ENCODE measurements around the gene ANKRD44. TPM values are rescaled to one million over a fixed set of nuclear protein-coding genes. Genes with fewer than 3 reads are reported as not detected.
"Not testable (repeated sequence)": the region's sequence is repeated elsewhere in the genome, so short reads cannot be mapped to it uniquely, and the experiment has no call there.

ANKRD44 gene
- 8.7 and 16.2 TPM in 2 replicates for total RNA-seq (2014; rRNA removed; shearing (Covaris generic))

DNA sequence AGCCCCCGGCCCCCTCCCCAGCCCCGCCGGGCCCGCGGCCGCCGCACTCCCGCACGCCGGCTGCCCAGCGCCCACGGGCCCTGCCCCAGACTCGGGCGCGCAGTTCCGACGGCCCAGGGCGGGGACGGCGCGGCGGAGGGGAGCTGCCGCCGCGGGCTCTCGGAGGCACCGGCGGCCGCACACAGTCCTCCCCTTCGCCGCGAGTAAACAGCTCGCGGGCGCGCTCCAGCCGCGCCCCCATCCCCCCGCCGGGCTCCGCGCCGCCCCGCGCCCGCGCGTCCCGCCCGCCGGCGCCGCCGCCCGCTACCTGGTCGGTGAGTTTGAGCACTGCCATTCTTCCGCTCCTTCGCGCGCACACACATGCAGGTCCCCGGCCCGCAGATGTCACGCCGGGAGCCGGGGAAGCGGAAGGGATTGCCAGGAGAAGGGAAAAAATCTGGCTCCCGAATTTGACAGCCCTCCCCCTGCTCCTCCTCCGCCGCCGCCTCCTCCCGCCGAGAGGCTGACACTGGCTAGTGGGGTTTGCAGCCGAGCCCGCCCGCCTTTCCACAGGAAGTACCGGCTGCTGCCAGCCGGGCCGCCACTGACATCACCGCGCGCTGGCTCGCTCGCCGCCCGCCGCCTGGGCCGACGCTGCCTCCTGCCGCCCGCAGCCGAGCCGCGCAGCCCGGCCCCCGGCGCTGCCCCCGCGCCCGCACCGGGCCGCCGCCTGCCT lies at the start of gene ANKRD44:
Gene ANKRD44, minus strand, starts transcription at position 510 of the 715 bp plus-strand sequence. Its CDS starts 176 bp downstream, at position 334.
- peak; percentile 75 for DNase-seq (ENCODE audit: low spot score)

DNA sequence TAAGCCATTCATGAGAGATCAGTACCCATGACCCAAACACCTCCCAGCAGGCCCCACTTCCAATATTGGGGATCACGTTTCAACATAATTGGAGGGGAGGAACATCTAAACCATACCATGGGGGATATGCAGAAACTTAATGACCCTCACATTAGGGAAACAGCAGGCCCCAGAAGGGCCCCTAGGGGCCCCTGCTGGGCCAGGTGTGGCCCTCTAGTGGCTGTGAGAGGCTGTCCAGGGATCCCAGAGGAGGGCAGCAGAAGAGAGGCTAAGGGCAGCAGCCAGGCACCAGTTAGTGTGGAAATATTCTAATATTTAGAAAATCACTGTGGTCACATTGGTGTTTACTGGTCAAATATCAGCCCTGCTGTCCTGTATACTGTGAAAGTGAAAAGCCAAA lies 49.3 kb upstream of the ANKRD44 start:
- DNase-seq (ENCODE audit: low spot score), result no peak

DNA sequence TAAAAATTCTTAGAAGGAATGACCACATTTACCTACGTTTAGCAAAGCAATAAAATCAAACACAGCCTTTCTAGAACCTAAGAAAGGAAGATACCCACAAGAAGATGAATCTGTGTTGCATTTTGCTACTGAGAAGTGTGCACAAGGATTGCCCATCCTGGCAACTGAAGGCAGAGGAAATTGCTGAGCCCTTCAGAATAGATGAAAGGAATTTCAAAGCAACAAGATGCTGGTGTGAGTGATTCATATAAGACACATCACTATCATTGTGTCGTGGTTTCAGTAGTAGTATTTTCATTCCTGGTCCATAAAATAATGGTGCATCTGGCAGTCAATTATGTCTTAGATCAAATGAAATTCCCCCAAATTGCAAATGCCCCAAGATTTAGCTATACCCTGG lies 48.4 kb upstream of the ANKRD44 start:
- no peak for DNase-seq (ENCODE audit: low spot score)

DNA sequence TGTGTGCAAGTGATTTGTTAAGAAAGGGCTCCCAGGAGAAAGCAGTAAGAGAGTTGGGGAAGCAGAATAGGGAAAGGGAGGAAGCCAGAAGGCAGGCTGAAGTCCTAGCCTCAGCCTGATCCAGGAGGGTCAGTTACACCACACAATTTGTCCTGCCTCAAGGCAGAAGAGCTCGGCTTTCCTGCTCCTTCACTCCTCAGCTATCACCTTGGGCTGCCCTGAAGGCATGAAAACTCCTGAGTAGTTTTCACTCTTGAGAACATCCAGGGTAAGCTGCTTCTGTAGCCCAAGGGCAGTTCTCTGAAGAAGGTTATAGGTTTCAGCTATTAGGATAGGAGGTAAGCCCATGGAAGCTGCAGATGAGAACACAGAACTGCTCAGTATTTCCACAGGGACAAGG lies 47.4 kb upstream of the ANKRD44 start:
- no peak for DNase-seq (ENCODE audit: low spot score)

DNA sequence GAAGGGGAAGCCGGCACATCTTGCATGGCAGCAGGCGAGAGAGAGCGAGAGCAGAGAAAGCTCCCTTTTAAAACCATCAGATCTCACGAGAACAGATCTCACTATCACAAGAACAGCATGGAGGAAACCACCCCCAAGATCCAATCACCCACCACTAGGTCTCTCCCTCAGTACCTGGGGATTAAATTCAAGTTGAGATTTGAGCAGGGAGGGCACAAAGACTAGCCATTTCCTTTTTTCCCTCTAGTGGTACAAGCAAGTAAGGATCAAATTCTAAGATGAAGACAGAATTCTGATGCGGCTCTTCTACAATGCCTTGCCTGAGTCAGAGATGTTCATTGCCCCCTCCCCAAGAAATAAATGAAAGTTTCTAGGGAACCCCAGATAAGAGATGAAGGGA lies 45.6 kb upstream of the ANKRD44 start:
- peak; percentile 22 for DNase-seq (ENCODE audit: low spot score)

DNA sequence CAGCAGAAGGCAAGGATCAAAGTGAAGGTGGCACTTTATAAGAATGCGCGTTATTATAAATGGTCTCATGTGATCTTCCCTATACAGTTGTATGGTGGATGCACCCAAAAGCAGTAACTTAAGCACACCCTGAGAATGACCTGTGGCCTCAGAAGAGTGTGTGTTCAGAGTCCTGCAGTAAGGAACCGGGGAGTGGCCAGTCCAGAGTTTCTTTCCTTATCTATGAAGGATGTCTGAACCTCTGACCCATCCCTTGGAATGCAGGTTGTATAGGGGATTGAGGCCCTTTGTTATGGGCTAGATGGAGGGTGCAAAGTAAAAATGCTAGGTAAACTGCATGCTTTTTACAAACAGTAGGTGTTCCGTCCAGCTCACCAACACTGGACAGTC lies 43.6 kb upstream of the ANKRD44 start:
- no peak for DNase-seq (ENCODE audit: low spot score)

DNA sequence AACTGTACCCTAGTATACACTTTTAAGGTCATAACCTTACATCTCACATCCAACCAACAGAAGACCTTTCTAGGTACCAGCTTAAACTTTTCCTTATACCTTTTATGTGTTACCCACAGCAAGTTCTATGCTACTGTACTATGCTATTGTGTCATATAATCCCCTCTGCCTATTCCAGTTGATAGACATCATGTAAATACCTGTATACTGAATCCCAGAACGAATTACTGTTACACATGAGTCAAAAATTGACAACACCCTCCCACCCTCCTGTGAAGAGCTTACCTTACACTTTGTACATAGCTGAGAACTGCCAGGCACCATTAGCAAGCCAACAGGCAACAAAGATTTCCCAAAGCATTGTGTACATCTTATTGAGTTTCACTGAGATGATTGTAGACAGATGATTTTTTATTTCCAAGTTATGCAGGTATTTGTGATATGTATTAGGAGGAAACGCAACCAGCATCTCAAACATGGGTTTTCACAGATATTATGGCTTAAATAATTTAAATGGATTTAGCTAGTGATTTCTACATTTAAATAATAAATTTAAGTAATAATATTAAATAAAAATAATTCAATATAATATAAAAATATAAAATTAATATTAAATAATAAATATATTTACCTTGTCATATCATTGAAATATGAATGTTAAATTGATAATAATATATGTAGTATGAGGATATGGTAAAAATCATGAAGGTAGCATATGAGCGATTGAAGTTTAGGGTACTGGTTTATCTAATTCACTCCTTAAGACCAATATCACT lies 43.0 kb upstream of the ANKRD44 start:
- no peak for DNase-seq (ENCODE audit: low spot score)

DNA sequence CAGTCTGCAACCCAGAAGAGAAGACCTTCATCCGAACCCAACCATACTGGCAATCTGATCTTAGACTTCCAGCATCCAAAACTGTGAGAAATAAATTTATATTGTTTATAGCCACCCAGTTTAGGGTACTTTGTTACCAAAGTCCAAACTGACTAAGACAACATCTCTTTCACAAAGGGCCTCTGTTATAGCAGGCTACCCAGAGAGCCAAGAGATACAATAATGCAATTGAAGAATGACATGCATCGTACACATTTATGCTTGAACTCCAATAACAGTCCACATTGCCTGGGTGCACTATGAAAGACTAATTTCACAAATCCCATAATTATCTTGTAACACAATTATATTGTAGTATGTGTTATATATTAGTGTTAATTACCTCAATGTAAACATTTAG lies 39.1 kb upstream of the ANKRD44 start:
- no peak for DNase-seq (ENCODE audit: low spot score)

DNA sequence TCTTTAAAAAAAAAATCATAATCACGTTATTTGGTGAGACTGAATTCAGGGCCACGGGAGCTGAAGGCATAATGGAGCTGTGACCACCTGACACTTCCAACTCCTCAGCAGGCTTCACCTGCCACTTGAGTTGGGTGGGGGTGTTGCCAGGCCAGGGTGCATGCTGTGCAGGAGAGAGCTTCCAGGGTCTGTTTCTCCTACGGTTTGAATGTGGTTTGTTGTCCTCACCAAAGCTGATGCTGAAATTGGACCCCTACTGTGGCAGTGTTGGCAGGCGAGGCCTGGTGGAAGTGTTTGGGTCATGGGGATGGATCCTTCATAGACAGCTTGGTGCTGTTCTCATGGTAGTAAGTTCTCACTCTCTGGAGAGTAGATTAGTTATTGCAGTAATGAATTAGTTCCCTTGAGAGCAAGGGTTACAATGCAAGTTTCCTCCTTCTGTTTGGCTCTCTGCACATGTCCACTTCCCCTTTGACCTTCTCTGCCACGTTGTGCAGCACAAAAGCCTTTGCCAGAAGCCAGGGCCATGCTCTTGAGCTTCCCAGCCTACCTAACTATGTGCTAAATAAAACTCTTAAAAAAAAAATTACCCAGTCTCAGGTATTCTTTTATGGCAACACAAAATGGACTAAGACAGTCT lies 38.3 kb upstream of the ANKRD44 start:
- DNase-seq (ENCODE audit: low spot score), result no peak

DNA sequence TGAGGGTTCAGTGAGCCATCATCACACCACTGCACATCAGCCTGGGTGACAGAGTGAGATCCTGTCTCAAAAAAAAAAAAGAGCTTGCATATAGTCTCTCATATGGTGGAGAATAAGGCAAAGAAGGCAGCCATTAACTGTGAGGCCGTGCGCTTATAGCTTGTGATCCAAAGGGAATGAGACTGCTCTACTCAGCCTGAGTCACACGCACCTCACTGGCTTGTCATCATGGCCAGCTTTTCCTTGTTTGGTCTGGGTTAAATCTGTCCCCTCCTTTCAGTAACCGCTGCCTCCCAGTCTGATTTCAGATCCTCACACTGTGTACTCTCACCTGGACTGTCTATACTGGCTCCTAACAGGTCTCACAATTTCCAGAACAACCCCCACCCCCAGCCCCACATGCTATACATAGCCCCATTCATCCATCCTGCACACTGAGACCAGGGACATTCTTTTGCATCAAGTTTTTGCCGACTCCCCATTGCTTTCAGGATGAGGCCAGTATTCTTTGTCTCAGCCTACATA lies 35.3 kb upstream of the ANKRD44 start:
- peak; percentile 33 for DNase-seq (ENCODE audit: low spot score)

DNA sequence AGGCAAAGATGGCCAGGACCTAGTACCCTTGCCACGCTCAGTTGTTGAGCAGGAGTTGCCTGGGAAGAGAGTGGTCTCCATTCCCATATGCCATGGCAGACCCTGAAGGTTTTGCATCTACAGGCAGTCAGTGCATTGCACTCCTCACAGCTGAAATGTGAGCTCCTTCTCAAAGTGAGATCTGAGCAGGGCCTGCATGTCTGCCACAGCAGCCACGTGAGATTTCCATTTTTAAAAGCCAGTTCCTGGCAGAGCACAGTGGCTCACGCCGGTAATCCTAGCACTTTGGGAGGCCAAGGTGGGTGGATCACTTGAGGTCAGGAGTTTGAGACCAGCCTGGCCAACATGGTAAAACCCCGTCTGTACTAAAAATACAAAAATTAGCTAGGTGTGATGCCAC lies 33.4 kb upstream of the ANKRD44 start:
- DNase-seq (ENCODE audit: low spot score), result not testable (repeated sequence)

DNA sequence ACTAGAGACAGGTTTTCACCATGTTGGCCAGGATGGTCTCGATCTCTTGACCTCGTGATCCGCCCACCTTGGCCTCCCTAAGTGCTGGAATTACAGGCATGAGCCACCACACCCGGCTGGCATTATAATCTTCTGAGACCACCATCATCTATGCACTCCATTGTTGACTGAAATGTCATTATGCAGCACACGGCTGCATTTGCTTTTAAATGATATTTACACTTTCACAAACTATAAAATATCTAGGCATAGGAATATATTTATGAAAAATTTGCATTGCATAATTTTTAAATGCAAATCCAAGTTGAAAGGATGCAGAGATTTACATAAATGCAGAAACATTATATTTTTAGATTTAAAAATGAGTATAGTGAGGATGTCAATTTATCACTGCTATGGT lies 30.0 kb upstream of the ANKRD44 start:
- no peak for DNase-seq (ENCODE audit: low spot score)

DNA sequence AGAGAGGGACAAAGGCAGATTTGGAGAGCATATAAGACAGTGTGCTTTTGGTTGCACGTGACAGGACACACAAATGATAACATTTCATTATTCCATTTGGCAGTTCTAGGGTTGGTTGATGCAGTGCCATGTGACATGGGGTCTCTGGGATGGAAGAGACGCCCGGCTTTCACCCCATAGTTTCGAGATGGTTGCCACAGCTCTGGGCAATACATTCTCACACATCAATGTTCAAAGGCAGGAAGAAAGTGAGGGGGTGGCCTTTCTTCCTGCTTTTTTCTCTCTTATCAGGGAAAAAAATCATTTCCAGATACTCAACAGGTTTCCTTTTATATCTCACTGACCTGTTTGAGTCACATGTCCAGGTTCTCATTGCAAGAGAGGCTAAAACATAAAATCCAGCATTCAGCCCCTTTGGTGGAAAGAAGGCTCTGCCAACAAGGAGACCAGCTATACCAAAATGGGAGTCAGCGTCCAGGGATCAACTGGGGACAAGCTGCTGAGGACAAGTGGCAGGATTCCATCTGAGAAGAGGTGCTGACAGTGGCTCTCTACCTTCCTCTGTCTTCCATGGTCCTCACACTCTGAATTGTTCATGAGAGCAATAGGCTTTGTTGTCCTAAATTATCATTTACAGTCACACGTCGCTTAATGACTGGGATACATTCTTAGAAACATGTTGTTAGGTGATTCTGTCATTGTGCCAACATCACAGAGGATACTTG lies 29.1 kb upstream of the ANKRD44 start:
- DNase-seq (ENCODE audit: low spot score), result no peak

DNA sequence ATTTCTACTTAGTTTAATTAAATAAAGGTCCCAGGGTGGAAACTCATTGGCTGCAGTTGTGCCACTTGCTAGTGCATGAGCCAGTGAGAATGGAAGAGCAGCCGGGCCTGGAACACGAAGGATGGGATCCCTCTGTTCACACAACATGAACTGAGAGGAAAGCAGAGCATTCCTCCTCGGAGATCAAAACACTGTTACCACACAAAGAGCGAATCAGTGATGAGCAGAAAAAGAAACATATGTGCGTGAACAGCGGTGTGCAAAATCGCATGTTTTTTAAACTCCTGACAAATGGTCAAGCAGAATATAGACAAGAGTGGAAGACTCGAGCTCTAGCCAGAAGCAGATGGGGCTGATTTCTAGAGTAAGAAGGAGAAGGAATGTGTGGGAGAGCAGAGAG lies 28.4 kb upstream of the ANKRD44 start:
- DNase-seq (ENCODE audit: low spot score), result no peak

DNA sequence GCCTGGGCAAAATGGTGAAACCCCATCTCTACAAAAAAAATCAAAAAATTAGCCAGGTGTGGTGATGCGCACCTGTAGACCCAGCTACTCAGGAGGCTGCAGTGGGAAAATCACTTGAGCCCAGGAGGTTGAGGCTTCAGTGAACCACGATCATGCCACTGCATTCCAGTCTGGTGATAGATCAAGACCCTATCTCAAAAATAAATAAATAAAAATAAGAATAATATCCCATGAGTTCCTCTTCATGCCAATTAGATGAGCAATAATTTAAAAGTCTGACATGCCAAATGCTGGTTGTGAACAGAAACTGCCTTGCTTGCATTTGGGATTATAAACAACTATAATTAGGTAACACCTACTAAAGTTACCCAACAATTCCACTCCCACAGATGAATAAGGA lies 22.1 kb upstream of the ANKRD44 start:
- no peak for DNase-seq (ENCODE audit: low spot score)

DNA sequence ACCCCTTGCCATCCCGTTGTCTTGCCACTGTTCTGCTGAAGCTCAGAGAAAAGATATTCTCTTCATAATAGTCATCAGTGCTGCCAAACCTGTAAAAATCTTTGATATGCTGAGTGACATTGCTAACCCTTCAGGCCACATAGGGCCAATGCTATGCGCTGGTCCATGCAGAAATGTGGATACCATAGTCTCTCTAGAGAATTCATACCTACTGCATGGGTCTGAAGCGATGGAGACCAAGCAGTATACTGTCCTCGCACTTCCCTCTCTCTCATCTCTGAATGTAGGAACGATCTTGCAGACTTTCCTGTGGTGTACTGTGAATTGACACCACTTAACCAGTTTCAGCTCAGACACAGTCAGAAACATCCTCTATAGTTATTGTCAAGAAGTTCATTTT lies 17.9 kb upstream of the ANKRD44 start:
- no peak for DNase-seq (ENCODE audit: low spot score)

DNA sequence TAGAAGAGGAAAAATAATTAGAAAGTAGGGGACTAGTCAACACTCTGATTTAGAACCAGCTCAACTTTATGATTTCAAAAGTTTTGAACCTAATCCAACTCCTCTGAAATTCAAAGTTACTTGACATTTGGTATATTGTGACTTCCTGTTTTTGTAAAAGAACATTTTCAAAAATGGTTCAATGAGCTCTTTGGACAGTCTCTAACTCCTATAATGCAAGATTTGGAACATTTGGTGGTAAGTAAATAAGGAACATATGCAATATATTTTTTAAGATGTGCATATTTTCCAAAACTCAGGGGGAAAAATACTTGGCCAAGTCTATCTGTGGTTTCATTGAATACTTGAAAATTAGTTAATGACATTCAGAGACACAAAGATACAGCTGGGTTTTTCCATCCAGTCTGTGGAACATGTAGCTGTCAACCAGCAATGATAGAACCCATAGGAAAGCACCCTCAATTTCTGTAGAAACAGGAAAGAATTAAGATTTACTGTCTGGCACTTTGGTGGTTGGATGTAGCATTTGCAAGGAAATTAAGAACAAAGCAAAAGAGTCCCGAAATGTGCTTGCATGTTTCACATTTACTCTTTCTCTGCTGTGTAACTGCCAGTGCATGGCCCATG lies 17.0 kb upstream of the ANKRD44 start:
- no peak for DNase-seq (ENCODE audit: low spot score)

DNA sequence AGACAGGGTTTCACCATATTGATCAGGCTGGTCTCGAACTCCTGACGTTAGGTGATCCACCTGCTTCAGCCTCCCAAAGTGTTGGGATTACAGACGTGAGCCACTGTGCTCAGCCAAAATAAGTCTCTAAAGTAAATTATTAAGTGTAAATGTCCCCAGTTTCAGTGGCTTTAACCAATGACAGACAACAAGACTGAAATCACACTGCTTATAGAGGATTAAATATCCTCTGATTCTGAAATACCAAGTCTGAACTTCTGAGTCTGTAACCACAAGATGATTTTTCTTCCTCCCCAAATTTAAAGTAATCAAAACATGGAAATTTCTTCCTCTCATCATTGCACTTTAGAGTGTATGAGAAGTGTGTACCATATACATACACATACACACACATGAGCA lies 16.5 kb upstream of the ANKRD44 start:
- DNase-seq (ENCODE audit: low spot score), result no peak

DNA sequence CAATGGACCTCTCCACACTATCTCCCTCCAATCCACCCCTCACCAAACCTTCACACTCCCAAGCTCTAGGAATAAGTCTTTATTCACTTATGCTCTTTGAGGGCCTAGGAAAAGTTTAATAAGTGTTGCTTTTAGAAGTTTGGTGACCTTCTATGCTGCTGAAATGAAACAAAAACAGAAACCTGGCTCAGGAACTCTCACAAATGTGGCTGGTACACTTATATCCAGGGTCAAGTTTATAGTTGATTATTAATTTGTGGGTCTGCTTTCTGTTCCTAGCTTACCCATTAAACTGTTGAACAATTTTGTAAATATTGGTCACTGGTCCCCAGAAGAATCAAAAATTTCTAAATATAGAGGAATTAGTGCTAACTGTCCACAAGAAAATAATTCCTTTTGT lies 14.2 kb upstream of the ANKRD44 start:
- no peak for DNase-seq (ENCODE audit: low spot score)

DNA sequence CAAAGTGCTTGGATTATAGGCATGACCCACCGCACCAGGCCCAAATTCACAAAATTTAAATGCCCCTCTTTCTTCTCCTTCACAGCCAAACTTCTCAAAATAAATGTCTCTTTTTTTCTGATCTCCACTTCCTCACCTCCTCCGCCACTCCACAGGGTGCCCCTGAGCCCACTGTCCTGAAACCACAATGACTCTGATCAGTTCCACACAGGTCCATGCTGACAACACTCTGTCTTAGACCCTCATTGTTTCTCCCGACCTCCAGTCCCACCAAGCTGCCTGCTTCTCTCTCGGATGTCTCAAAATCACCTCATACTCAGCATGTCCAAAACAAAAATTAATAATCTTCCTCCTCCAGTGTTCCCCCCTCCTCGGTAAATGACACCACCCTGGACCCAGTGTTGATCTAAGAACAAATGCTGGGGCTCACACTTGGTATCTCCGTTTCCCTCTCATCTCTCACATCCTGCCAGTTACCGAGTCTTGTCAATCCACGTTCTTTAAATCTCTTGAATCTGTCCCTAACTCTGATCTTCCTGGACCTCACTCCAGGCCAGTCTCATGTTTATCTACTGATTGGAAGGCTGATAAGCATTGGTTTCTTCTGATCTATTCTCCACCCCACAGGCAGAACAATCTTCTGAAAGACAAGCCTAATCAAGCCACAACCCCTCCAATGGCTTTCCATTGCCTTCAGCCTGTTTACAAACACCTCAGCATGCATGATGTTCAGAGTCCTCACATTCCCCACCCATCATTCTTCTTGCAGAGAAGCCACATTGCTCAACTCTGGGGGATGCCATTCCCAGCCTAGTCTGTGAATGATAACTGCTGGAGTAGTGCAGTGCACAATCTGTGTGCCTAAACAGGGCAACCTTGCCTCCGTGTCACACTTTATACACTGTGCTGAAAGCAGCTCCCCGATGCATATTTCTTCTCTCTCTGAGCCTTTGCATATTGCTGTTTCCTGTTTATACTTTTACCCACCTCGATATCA lies 12.4 kb upstream of the ANKRD44 start:
- no peak for DNase-seq (ENCODE audit: low spot score)
